Lower leg skin (tissue), 3 donors: ENCODE measurements around the gene CCND1.

Source experiments
- CTCF ChIP-seq, 3 donors: fragments of 450-650 bp; IDR thresholded peaks; one replicate each; pipeline ENCODE4 v1.5.1; 2016; ENCODE audit warnings: antibody characterized with exemption in 3 of 3, mild to moderate bottlenecking in 3 of 3, moderate library complexity in 2 of 3
- POLR2A ChIP-seq, 2 donors: fragments of 450-650 bp; IDR thresholded peaks; one replicate each; pipeline ENCODE4 v1.6.1; 2016 to 2017; ENCODE audit warnings: antibody characterized with exemption in 2 of 2, mild to moderate bottlenecking in 1 of 2, moderate library complexity in 1 of 2

GRCh38 chr11:69624293-69624692 is 16.7 kb upstream of the CCND1 start:
- TF ChIP-seq CTCF (IDR thresholded peaks at IDR 0.05) (no peak), POLR2A (IDR thresholded peaks at IDR 0.05) (no peak)
